HG03196 (cell line): ENCODE measurements around the gene FLT3.
"Not testable (repeated sequence)": the region's sequence is repeated elsewhere in the genome, so short reads cannot be mapped to it uniquely, and the experiment has no call there.

Source experiments
- ATAC-seq: cut with Tn5 transposase; IDR thresholded peaks from one replicate; pipeline ENCODE4 v1.9.1; 2021; ENCODE audit not compliant: unreplicated experiment

Gene FLT3

DNA sequence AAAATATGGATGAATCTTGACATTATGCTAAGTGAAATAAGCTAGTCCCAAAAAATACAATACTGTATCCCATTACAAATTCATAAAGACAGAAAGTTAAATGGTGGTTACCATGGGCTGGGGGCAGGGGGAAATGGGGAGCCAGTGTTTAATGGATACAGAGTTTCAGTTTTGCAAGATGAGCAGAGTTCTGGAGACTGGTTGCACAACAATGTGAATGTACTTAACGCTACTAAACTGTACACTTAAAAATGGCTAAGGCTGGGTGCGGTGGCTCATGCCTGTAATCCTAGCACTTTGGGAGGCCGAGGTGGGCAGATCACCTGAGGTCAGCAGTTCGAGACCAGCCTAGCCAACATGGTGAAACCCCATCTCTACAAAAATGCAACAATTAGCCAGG, 1.5 kb upstream of the FLT3 start:
- not testable (repeated sequence) for ATAC-seq

DNA sequence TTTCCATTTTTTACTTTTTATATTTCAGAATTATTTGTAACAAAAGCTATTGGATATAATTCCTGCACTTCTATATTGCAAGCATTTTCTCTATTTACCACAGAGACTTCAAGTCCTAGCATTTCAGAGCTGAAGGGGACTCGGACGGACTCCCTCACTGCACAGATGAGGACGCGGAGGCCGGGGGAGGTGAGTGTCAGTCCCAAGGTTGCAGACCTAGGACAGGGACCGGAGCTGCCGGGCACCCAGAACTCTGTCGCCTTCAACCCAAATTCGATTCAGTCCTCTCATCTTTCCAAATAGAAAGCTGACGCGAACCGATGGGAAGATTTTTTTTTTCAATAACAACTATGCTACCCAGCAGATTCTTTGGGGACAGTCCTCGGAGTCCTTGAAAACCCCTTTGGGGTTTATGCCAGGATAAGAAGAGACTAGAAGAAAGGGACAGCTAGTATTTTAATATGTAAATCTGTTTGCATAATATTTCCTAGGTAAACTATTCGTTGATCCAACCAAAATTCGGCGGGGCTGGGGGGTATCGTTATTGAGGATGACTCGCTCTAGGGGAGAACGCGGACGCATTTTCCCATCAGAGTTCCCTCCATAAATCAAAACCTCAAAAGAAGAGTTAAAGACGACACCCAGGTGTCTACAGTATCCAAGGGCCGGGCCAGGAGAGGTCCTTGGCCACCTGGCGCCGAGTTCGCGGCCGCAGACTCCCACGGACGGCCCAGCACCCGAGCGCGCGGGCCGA, 803 bp downstream of the FLT3 start:
- ATAC-seq: no peak

DNA sequence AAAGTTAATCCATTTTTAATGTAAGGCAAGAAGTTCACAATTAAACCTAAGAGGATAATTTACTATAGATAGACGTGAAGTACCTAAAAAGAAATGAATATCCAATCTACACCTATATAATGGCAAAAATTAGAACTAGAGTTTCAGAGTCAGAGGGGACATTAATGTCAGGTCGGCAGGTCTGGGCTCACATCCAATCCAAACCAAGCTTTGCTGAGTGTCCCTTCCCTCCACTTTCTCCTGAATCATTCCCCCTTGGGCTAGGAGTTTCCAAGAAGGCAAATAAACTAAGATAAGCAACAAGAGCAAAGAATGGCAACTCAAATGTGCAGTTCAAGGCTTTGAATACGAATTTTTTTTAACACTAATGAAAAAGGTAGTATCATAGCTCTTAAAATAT, 2.9 kb downstream of the FLT3 start:
- ATAC-seq: no peak

DNA sequence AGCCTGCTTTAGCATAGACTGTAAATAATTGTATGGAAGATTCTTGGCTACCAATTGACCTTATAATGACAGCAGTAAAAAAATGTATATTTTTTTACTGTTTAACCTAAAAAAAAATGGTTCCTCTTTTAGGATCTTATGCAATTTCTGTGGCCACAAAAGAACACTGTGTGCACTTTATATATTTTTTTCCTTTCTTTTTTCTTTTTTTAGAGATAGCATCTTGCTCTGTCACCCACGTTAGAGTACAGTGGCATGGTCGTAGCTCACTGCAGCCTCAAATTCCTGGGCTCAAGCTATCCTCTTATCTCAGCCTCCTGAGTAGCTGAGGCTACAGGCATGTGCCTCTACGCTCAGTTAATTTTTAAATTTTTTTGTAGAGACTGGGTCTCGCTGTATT, 6.1 kb downstream of the FLT3 start:
- ATAC-seq: no peak

DNA sequence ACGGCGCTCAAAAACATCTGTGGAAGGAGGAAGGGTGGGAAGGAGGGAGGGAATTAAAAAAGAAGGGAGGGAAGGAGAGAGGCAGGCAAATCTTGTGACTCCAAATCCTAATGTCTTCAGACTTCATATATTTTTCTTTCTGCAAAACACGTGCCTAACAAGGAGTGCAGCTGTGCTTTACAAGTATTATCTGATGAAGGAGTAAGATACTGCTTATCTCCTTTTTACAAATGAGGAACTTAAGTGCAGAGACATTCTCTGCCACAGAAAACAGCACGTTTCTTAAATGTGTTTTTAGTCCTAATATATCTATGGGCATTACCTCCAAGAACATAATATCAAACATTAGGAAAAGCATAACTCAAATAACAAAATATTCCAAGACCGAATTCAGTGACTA, 6.5 kb downstream of the FLT3 start:
- ATAC-seq: no peak

DNA sequence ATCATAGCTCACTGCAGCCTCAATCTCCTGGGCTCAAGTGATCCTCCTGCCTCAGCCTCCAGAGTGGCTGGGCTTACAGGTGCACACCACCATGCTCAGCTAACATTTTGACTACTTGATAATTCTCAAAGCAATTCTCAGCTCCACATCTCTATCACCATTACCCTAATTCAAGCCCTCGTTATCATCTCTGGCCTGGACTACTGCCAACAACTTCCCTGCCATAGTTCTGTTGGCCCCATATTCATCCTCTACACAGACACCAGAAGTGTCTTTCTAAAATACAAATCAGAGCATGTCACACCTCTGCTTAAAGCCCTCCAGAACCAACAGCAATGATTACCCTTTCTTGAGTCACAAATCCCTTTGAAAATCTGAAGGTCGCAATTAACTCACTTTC, 7.9 kb downstream of the FLT3 start:
- ATAC-seq: no peak

DNA sequence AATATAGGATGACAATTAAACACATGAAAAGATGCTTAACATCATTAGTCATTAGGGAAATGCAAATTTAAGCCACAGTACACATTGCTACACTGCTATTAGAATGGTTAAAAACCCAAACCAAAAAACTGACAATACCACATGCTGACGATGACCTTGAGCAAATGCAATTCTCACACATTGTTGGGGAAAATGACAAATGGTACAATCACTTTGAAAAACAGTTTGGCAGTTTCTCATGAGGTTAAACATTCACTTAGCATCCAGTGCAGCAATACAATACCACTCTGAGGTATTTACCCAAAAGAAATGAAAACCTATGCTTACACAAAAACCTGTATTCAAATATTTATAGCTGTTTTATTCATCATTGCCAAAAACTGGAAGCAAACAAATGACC, 11.3 kb downstream of the FLT3 start:
- no peak for ATAC-seq

DNA sequence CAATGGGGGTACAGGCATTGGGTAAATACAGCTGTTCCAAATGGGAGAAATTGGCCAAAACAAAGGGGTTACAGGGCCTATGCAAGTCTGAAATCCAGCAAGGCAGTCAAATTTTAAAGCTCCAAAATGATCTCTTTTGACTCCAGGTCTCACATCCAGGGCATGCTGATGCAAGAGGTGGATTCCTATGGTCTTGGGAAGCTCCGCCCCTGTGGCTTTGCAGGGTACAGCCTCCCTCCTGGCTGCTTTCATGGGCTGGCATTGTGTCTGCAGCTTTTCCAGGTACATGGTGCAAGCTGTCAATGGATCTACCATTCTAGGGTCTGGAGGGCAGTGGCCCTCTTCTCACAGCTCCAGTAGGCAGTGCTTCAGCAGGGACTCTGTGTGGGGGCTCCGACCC, 22.6 kb downstream of the FLT3 start:
- not testable (repeated sequence) for ATAC-seq

DNA sequence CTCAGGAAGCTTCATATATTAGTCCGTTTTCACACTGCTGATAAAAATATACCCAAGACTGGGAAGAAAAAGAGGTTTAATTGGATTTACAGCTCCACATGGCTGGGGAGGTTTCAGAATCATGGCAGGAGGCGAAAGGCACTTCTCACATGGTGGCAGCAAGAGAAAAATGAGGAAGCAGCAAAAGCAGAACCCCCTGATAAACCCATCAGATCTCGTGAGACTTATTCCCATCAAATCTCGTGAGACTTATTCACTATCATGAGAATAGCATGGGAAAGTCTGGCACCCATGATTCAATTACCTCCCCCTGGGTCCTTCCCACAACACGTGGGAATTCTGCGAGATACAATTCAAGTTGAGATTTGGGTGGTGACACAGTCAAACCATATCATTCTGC, 23.1 kb downstream of the FLT3 start:
- ATAC-seq: no peak

DNA sequence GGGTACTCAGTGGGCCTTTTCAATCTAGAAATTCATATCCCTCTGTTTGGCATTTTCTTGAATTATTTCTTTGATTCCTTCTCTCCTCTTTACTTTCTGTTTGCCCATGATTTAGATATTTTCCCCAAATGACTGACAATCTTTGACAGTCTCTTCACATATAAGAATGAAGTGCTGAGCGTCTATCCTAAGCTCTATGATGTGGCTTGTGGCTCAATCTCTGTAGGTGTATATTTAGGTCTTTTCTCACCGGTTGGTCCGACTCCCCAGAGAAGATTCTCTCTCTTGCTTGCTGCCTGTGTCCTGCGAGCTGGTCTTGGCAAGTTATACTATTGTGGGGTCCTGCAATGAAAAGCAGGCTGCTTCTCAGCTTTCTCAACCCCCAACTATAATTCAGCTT, 29.0 kb downstream of the FLT3 start:
- no peak for ATAC-seq

DNA sequence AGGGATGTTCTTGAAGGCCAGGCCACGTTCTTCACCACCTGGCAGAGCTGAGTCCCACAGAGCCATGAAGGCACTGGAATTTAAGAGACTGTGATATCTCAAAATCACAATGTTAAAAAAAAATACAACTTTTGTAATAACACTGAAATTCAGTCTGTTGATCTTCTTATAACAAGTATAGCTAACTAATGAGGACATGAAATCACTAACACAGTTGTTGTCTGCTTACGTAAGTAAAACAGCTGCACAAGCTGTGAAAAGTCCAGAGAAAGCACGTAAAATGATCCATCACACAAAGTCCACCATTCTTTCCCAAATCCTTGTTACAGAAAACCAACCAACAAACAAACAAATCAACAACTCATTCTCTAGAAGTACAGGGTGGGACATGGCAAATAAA, 32.9 kb downstream of the FLT3 start:
- no peak for ATAC-seq

DNA sequence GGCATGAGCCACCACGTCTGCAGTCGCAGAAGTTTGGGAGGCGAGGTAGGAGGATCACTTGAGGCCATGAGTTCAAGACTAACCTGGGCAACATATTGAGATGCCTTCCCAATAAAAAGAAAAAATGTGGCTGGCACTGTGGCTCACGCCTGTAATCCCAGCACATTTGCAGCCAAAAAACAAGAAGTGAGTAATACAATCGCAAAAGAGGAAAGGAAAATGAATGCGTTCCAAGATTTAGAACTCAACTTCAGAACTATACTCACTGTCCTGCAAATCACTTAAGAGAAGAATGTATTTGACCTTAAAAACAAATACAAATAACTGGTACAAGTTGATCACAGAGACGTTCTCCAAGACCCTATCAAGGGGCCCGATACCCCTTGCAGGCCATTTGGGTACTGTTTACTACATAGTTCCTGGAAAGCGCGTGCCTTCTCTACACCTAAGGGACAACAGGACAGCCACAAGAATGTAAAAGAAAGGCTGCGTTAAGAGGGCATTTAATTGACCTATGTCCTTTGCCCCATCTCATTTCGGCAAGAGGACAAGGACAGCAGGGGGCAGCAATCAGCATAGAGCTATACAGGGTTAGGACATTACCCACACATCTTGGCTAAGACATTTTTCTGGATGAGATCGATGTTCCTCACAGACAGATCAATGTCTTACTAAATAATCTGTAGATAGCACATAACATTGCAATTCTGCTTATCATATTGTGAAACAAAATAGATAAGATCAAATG, 41.3 kb downstream of the FLT3 start:
- no peak for ATAC-seq

DNA sequence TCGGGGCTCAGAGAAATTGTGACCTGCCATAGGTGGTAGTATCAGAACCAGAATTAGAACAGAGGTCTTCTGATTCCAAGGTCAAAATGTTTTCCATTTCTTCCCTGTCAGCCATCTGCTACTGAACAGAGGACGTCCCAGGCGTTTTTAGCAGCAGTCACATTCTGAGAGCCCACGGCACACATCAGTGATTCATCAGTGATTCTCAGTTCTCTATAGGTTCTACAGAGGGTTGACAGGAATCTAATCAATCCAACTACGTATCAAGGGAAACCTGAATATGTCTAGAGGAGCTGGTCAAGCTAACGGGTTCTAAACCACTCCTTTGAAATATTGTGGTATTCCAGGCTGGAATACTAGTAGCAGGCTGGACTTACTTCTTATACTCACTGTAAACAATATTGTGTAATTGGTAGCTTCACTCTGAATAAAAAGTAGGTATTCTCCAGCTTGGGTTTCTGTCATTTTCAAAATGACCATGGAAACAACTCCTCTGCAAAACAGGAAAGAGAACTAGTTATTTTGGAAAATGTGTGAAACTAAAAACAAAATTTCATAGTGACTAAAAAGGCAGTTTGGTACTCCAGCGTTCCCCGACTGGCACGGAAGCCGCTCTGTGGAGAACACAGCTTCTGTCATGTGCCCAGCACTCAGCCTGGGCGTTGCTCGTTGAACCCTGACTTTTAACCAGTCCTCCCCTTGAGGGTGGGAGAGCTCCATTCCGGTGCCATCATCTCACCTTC, 43.2 kb downstream of the FLT3 start:
- ATAC-seq: no peak

DNA sequence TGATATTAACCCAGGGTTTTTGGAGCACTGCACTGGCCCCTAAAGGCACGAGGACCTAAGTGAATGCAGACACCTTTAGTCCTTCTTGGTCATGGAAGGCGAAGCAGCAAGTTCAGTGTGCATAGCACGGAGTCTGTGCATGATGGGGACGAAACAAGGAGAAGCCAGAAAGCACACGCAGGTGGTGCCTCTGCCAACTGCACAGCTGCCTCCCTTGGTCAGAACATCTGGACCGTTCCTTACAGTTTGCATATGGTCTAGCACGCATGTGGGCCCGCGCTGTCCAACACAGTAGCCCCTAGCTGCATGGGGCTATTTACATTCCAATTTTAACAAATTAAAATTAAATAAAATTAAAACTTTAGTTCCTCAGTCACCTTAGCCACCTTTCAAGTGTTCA, 44.0 kb downstream of the FLT3 start:
- ATAC-seq: no peak

DNA sequence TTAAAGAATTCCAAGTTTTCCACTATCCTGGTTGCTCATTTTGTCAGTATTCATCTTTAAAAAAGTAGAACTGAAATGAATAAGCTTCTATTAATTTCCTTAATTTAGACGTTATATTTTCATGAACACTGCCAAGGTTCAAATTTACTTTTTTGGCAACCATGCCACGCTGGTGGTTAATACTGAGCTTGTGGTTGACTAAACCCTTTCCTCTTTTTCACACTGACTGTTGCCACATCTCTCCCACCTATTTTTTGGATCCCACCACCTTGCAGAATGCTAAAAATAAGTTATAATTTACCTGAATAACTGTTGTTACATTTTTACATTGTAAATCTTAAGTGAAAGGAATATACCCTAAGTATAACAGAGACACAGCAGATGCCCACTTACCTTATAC, 45.0 kb downstream of the FLT3 start:
- ATAC-seq: no peak

DNA sequence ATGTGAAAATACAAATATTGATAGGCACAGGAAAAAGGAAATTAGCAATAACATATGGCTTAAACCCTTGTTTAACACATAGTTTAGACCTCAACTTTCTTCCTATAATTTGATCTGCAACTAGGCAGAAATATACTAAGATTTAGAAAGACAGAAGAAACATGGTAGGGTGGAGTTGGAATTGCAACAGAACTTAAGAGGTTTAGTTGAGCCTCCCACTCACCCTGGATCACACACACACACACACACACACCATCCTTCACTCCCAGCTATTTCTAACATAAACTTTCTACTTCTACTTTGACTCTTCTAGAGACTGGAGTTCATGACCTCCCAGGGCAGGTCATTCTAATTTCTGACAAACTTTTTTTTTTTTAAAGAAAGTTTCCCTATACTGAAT, 47.4 kb downstream of the FLT3 start:
- no peak for ATAC-seq

DNA sequence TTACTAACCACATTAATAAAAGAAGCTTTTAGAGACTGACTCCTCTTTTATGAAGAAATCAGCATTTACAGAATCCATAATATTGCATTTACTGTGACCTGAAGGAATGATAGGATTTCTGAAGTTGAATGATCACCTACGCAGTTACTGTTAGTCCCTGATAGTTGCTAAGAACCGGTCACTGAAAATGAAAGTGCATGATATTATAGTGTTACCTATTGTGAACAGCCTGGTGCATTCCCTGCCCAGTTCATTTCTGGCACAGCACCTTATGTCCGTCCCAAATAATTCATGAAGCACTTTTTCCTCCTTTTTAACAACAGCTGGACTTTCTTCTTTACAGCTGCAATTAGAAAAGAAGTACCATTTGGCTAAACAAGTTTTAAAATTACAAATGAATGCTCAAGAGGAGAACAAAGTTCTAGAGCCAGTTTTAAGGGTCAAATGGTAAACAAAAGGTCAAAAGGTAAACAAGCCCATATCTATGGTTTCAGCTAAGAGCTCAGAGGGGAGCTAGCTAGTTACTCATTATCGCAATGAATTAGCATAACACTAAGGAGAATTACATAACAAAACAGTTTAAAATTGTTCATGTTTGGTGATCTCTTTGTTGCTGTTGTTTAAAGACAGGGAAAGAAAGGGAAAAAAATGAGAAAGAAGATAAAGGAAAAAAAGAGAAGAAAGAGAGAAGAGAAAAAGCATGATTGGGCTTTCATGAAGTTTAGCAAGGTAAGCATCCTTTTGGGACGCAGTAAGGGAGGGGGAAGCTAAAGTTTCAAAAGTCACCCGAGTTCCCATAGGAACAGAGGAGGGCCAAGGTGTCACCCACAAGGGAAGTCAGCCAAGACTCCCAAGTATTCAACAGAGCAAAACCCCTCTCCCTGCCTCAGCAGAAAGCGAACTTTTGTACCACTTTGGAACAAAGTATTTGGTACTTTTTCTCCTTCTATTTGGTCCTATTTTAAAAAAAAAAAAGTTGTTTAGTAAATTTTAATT, 50.2 kb downstream of the FLT3 start:
- ATAC-seq: peak; percentile 36

DNA sequence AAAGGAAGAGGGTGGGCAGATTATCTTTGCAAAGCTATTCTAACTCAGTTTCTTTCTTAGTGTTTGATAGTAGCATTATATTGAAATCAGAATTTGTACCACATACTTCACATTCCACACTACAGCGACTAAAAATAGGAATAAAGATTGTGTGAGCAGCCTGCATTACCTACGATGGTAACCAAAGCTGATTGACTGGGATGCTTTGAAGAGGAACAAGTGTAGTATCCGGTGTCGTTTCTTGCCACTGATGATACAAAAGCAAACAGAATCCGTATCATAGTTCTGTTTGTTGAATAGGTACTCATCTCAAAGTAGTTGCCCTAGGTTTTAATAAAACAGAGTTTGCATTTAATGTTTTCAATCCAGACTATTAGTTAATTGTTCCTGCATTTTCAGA, 51.2 kb downstream of the FLT3 start:
- ATAC-seq: no peak

DNA sequence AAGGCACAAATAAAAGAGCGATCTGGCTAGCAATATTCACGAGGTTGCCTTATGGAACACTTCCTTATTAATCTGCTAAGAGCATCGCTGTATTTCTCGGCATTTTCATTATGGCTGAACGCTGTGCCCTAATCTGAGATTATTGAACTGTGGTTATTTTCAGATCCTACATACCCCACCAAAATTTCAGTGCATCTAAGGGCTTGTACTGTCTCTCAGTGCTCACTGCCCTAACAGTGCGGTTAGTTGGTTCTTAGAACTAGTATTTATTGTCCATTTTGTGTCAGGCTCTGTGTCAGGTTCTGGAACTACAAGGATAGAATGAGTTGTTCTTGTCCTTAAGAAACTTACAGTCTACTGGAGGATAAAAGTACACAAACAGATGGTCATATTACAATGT, 51.6 kb downstream of the FLT3 start:
- no peak for ATAC-seq

DNA sequence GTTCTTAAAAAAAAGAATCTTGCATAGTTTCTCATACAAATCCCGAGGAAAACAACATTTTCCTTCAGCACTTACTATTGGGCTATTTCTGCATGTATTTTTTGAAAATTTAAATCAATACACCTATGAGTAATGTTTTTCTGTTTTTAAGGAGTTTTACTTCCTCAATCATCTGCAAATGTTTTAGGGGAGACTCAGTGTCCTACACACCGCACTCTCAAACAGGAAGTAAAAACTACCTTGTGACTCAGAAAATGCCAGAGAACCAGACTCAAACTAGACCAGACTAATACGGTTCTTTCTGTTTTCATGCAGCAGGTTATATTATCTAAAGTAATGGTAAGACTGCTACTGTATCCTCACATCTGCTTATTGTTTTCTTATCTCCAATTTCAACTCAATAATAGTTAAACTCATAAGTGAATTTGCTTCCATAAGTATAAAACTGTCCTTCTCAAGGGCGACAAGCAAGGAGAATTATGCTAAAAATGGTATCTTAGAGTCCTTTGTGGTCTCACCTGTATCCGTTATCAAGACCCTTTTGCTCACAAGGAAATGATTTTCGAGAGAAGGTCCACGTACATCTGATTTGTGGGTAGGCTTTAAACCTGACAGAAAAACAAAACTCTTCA, 52.5 kb downstream of the FLT3 start:
- peak; percentile 85 for ATAC-seq
